ENCODE results near the gene CITED1. TPM values are rescaled to one million over a fixed set of nuclear protein-coding genes. Genes with fewer than 3 reads are reported as not detected.

The CITED1 gene
- total RNA-seq, 1 experiment from 2014 or later: 1.1 TPM

DNA sequence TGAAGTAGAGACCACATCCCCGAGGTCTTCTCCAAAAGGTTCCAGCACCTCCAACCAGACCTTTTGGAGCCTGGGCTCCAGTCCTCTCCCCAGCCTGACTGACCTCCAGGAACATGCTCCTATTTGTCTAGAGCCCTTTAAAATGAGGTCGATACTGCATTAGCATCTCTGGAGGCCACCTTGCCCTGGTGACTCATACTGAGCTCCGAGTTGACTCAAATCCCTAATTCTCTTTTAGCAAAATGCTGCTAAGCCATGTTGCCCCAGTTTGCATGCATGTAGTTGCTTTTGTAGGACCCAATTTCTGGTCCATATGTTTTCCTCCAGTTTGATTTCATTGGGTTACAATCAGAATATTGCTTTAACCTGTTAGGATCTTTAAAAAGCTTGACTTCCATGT is 43.5 kb upstream of the CITED1 start:
- Histone ChIP-seq H2AK5ac (ENCODE audit: insufficient read length, low read length) (no peak overlapping the region), H3K4ac (ENCODE audit: low read depth, low read length) (no peak overlapping the region), H3T11ph (ENCODE audit: low read length) (no peak overlapping the region), H2AFZ (ENCODE audit: low read length) (no peak overlapping the region), H2BK12ac (ENCODE audit: insufficient read length, low read depth, low read length) (no peak overlapping the region), H2BK20ac (ENCODE audit: low read depth, low read length, poor library complexity, severe bottlenecking) (no peak overlapping the region), H4K8ac (replicated peaks; ENCODE audit: insufficient read length, low read depth, low read length) (no peak overlapping the region), H3K4me1 (ENCODE audit: insufficient read depth, low read length) (peaks cover 6% of the 10 kb centered on the region; the same call in 1 of the 2 replicates), H3K9ac (ENCODE audit: extremely low read depth, insufficient read length, low read length) (no peak overlapping the region), H3K56ac (ENCODE audit: insufficient read length, low read depth, low read length) (no peak overlapping the region), H2BK15ac (ENCODE audit: low read depth, low read length) (no peak overlapping the region), H3K23ac (ENCODE audit: insufficient read length, low read depth, low read length) (no peak overlapping the region), H3K27me3 (ENCODE audit: insufficient read depth, low read length) (no peaks in the 10 kb centered on the region), H3K23me2 (ENCODE audit: insufficient read length, low read depth, low read length, poor library complexity, severe bottlenecking) (no peaks in the 10 kb centered on the region), H2BK120ac (ENCODE audit: low read depth, low read length, poor library complexity, severe bottlenecking) (no peak overlapping the region), H2BK5ac (ENCODE audit: insufficient read length, low read length) (no peak overlapping the region), H3K4me2 (ENCODE audit: insufficient read depth, insufficient read length, low read length) (no peak overlapping the region), H3K79me1 (ENCODE audit: insufficient read depth, low read depth, low read length, poor library complexity, severe bottlenecking) (no peaks in the 10 kb centered on the region), H3K27ac (ENCODE audit: insufficient read length, low read depth, low read length) (no peak overlapping the region), H3K14ac (ENCODE audit: insufficient read depth, low read length) (no peak overlapping the region), H3K79me2 (ENCODE audit: insufficient read depth, low read length) (no peaks in the 10 kb centered on the region), H3K9me3 (ENCODE audit: control insufficient read depth, low read depth, low read length) (peaks cover 37% of the 10 kb centered on the region), H4K20me1 (ENCODE audit: control insufficient read depth, insufficient read depth, insufficient read length) (no peaks in the 10 kb centered on the region), H4K5ac (ENCODE audit: insufficient read length, low read depth, low read length) (no peak overlapping the region), H4K91ac (ENCODE audit: insufficient read length, low read depth, low read length) (no peak overlapping the region), H3K18ac (ENCODE audit: insufficient read length, low read depth, low read length) (no peak overlapping the region)
- Mint-ChIP-seq H3K27ac (no peak overlapping the region), H3K27me3 (ENCODE audit: low read depth) (no peaks in the 10 kb centered on the region; the same call in 1 of the 2 replicates), H3K4me3 (no peak overlapping the region), H3K4me1 (peaks cover 15 to 16% of the 10 kb centered on the region in 2 experiments), H3K36me3 (ENCODE audit: insufficient read depth in 1 of 3, low read depth in 3 of 3) (peaks cover 4 to 19% (median 7%) of the 10 kb centered on the region in 3 experiments; a peak in 5 of 7 replicates), H3K9me3 (peaks cover 56 to 63% of the 10 kb centered on the region in 2 experiments)
- TF ChIP-seq, protein P1, sequence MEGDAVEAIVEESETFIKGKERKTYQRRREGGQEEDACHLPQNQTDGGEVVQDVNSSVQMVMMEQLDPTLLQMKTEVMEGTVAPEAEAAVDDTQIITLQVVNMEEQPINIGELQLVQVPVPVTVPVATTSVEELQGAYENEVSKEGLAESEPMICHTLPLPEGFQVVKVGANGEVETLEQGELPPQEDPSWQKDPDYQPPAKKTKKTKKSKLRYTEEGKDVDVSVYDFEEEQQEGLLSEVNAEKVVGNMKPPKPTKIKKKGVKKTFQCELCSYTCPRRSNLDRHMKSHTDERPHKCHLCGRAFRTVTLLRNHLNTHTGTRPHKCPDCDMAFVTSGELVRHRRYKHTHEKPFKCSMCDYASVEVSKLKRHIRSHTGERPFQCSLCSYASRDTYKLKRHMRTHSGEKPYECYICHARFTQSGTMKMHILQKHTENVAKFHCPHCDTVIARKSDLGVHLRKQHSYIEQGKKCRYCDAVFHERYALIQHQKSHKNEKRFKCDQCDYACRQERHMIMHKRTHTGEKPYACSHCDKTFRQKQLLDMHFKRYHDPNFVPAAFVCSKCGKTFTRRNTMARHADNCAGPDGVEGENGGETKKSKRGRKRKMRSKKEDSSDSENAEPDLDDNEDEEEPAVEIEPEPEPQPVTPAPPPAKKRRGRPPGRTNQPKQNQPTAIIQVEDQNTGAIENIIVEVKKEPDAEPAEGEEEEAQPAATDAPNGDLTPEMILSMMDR (conservative IDR thresholded peaks at IDR 0.05): no peak
- no peak for DNase-seq
- no CpG with 5 or more reads among the region's 3 CpGs for WGBS (ENCODE audit: extremely low coverage, insufficient read length, low lambda C conversion rate)
